Medulla oblongata (tissue), 1 donor: ENCODE results near the gene OR5A2.
"Not testable (repeated sequence)": the region's sequence is repeated elsewhere in the genome, so short reads cannot be mapped to it uniquely, and the experiment has no call there.

ENCODE experiments used
- DNase-seq: peaks from one replicate; pipeline ENCODE4 v3.0.0-alpha.2; 2015; ENCODE audit errors: extremely low spot score

Gene OR5A2, protein sequence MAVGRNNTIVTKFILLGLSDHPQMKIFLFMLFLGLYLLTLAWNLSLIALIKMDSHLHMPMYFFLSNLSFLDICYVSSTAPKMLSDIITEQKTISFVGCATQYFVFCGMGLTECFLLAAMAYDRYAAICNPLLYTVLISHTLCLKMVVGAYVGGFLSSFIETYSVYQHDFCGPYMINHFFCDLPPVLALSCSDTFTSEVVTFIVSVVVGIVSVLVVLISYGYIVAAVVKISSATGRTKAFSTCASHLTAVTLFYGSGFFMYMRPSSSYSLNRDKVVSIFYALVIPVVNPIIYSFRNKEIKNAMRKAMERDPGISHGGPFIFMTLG

DNA sequence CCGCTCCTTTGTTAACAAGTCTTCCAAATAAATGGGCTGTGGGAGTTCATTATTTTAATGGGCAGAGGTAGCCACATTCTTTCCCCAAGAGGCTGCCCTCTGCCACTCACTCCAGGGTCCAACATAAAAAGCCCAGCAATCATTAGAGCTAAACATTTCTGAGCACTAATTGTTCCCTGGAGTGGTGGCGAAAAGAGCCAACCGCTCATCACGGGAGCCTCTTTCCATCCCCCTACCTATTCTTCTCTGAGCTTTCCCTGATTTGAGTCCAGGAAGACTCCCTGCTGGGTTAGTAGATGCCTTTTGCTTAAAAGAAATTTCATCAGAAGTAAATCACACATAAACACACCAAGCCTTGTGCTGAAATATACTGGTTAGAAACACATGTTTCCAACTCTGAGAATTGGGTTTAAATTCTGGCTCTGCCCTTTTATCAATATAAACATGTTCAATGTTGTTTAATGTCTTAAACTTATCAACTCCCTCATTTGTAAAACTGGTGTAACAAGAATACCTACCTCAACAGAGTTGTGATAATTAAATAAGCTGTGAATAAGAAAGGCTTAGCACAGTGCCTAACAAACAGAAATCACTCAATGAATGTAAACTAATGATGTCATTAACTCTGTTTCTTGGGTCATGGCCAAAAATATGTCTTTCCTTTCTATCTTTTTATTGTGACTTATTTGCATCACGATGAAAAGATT lies at the start of gene OR5A2:
TSS of gene OR5A2 (minus strand) at position 53 of the 707 bp plus-strand sequence. CDS start 3,460 bp downstream, outside the sequence.
- no peak for DNase-seq

DNA sequence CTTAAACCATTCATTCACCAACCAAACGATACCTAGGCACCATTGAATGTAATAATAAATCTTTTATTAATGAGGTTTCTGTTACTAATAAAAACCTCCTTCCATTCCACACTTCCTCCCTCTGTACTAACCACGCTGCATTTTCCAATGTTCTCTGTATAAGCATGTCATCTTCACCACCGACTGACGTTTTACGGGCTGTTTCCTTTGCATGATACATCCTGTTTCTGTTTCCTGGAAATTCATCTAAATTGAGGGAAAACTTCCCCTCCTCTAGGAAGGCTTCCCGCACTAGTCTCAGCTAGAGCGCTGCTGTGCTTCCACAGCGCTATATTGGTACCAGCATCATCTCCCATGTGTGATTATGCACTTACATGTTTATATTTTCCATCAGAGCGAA lies 49.0 kb upstream of the OR5A2 start:
- no peak for DNase-seq

DNA sequence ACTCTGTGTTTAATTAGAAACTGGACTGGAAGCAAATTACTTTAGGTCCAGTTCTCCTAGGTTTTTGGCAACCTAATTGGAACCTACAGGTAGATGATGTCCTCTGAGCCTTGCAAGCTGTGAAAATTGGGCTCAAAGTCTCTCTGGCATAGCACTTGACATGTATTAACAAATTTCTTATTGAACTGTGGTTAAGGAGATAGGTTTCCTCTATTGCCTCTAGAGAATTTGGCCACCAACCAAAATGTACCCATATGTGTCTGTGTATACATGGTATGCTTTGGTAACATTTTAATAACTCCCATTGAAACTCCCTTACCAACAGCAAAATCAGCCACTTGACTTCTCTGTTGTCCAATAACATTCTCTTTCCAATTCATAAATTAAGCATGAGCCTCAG lies 46.8 kb upstream of the OR5A2 start, which contains the start of gene OR4D10:
TSS of gene OR4D10 (plus strand) at position 301 of the 400 bp plus-strand sequence. CDS start 4,115 bp downstream, outside the sequence.
- no peak for DNase-seq

DNA sequence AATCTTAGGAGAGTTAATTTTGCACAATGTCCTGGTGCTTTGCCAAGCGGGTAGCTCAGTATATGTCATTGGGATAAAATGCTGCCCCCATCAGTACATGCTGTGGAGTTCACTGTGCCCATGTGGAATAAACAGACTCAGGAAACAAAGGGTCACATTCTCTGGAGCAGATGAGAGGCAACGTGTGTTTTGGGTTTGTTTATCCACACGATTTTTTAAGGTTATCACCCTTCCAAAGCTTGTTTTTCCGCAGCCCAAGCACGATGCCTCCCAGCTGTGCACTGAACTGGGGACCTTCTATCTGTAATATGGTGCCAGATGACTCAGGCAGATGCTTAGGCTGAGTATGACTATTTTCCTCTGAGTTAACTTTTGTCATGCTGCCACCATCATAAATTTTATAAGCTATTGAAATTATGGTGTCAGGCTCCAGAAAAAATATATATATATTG lies 37.0 kb upstream of the OR5A2 start:
- DNase-seq = no peak

DNA sequence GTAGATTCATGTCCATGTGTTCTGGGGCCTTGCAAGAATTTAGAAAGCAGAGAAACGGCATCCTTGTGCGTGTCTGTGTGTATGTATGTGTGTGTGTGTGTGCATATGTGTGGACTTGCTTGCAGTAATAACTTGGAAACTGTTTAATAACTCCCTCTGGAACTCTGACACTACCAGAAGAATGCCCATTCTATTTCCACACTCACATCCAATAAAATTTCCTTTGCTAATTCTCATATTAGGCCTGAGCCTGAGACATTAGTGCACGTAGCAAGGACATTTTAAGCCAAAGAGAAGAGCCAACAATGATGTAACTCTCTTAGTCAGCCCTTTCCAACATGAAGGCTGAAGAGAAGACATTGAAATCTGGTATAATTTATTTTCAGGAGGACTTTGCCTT lies 33.7 kb upstream of the OR5A2 start:
- DNase-seq = no peak

DNA sequence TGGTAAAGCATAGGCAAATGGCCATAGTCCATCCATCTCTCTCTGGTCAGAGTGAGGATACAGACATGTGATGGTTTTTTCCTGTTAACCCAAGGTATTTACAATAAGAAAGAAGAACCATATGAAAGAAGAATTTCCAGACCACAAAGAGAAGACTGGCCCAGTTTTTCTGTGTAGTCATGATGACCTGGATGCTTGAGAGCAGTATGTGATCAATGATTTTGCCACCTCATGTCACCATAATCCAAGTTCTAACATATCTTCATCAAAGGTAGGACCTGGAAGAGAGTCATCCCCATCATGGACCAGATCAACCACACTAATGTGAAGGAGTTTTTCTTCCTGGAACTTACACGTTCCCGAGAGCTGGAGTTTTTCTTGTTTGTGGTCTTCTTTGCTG lies 30.4 kb upstream of the OR5A2 start, which contains the start of gene OR4D6:
TSS of gene OR4D6 (plus strand) at position 301 of the 400 bp plus-strand sequence. CDS start at position 301, 0 bp downstream.
- no peak for DNase-seq

DNA sequence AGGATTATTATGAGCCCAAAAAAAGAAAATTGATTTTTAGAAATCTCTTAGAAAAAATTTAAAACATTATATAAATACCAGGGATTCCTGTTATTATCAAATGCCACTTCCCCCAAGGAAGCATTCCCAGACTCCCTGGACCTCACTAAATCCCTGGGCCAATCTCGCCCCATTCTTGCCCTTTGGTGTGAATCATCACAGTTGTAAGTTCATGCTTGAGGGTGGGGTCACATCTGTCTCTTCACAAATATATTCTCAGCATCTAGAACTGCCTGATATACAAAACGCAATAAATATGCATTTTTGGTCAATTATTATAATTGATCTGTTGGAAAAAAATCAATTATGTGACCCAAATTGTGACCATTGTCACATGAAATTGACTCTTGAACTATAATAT lies 22.3 kb upstream of the OR5A2 start:
- DNase-seq = no peak

DNA sequence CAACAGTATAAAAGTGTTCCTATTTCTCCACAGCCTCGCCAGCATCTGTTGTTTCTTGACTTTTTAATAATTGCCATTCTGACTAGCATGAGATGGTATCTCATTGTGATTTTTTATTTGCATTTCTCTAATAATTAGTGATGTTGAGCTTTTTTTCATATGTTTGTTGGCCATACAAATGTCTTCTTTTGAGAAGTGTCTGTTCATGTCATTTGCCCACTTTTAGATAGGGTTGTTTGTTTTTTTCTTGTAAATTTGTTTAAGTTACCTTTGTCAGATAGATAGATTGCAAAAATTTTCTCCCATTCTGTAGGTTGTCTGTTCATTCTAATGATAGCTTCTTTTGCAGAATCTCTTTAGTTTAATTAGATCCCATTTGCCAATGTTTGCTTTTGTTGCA lies 19.4 kb upstream of the OR5A2 start:
- DNase-seq = not testable (repeated sequence)

DNA sequence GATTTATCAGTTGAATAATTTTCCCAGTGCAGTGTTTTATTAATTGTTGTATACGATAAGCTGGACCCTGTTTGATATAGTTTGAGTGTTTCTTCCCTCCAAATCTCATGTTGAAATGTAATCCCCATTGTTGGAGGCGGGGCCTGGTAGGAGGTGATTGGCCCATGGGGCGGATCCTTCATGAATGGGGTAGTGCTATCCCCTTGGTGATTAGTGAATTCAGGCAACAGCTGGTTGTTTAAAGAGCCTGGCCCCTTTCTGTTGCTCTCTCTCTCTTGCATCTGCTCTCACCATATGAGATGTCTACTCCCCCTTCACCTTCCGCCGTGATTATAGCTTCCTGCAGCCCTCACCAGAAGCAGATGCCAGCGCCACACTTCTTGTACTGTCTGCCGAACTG lies 11.6 kb upstream of the OR5A2 start:
- no peak for DNase-seq

DNA sequence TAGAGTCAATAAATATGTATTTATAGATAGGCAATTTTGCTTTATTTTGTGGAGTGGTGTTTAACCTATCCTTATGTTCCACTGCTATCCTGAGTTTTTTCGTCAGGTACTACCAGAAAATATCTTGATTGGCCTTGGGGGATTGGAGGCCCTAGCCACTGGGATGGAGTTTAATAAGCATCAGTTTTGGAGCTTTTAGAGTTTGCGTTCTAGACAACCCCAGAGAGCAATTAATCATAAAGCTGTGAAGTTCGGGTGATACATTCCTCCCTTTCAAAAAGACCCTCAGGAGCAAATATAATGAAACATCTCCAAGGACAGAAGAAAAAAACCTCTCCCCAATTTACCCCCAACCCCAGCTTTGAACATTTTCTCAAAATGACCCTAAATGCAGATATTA lies 10.0 kb upstream of the OR5A2 start, which contains the start of gene OR5A1:
TSS of gene OR5A1 (plus strand) at position 301 of the 400 bp plus-strand sequence. CDS start 6,700 bp downstream, outside the sequence.
- no peak for DNase-seq

DNA sequence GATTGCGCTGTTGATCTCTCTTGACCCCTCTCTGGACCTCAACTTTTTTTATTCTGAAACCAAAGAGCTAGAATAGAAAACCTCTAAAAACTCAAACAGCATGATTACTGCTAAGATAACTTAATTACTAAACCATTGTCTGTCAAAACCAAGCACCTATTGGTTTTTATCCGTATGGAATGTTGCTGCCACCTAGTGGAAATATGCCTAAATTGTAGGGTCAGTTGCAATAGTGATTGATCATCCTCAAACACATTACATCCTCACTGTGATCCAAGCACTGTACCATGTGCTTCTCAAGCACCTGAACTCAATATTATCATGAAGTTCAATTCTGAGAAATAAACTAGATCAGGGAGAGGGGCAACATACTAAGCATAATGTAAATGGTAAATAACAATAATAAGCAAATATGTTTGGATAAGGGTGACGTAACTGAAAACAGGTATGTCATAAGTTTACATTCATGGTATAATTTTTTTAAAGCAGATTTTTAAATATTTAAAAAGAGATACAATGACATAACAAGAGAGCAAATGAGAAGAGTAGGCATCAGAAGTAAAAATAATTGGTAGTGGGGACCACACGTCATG lies 3.8 kb upstream of the OR5A2 start:
- DNase-seq = peak; percentile 42

DNA sequence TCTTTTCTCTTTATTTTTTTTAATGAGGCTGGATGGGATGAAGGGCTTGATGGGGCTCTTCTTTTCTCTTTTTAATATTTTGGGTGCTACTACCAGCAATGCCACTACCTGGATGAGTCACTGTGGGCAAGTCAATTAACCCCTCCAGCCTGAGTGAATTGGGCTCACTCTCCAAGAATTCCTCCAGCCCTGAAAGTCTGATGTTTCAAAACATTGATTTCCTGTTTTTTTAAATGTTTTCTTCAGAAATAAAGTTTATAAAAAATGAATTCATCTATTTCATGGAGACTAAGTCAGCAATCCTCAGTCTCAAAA lies 812 bp upstream of the OR5A2 start:
- no peak for DNase-seq

DNA sequence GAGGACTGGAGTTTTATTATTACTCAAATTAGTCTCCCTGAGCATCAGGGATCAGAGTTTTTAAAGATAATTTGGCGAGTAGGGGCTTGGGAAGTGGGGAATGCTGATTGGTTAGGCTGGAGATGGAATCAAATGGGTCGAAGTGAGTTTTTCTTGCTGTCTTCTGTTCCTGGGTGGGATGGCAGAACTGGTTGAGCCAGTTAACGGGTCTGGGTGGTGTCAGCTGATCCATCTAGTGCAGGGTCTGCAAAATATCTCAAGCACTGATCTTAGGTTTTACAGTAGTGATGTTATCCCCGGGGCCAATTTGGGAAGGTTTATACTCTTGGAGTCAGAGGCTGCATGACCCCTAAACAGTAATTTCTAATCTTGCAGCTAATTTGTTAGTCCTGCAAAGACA lies 1.1 kb downstream of the OR5A2 start:
- no peak for DNase-seq

DNA sequence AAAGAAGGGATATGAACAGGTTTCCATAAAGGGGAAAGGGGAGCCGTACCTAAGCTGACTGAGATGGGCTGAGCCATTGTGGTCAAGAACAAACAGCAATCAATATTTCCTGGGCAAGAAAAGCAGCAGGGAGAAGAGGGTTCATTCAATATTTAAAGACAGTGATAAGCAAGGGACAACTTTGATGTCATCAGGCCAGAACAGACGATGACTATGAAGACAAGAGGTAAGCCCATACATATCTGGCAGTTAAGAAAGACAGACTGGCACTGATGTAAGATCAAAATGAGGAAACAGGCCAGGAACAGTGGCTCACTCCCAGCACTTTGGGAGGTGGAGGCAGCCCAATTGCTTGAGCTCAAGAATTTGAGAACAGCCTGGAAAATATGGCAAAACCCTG lies 2.4 kb downstream of the OR5A2 start:
- DNase-seq = no peak

DNA sequence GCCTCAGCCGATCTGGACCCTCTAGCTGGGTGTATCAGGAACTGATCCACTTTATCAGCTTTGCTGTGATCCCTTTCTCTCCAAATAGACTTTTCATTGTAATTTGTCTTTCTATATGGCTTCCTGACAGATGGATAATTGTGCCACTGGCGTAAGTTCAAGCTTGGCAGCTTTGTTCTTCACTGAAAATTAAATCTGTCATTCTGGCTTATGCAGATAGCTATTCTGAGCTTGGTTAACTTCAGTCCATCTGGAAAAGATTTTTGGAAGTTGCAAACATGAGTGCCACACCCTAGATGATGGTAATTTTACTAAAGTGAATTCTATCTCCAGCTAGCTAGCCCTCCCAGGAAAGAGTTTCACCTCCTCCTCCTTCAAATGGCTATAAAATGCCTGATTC lies 8.1 kb downstream of the OR5A2 start:
- no peak for DNase-seq

DNA sequence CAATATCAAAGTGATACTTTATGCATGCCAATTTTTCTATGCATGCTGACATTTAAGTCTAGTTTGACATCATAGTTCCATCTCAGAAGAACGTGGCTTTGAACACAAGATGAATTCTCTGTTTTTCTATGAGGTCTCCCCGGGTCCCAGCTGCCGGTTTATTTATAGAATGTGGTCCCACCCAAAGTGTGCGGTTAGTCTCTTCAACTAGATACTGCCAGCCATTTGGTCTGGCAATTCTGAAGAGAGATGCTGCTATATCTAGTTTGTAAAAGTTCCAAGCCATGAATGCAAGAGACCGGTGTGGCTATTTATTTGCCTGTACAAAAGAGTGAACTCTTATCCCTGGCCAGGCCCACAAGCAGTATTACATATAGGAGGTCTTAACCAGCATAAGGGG lies 9.2 kb downstream of the OR5A2 start:
- no peak for DNase-seq

DNA sequence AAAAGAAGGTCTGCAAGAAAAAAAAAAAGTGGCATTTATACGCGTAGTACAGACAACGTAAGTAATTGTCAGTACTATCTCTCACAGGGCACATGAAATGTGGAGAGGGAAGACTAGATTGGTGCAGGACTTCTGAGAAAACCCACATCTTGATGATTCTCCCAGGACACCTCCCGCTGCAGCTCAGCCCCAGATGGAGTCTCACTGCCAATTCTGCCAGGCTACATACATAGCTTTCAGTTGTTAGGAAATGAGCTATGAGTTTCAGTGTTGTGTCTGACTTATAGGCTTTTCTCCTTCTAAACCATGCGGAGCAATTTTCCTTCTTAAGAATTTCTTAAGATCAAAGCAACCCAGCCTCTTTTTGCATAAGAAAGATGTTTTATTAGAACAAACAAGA lies 9.6 kb downstream of the OR5A2 start:
- DNase-seq = no peak

DNA sequence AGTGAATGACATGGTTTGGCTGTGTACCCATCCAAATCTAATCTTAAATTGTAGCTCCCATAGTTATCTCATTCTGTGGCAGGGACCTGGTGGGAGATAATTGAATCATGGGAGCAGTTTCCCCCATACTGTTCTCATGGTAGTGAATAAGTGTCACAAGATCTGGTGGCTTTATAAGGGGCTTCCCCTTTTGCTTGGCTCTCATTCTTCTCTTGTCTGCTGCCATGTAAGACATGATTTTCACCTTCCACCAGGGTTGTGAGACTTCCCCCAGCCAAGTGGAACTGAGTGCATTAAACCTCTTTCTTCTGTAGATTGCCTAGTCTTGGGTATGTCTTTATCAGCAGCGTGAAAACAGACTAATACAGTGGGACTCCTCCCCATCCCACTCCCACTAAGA lies 11.1 kb downstream of the OR5A2 start:
- no peak for DNase-seq

DNA sequence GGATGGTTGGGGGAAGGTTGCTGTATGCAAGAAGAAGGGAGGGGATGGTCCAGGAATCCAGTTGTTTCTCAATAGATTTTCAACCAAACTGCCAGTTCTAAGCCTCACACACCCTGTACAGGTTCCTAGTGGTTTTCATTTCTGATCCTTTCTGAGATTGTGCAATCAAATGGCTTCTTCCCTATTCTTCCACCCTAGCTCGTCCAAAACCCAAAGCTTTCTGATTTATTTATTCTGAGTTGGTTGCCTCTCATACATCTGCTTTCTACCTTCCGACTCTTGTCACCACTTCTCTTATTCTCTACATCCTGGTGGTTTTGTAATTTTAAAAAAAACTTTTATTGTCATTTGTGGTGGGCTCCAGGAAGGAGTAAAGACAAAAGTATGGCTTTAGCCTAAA lies 12.6 kb downstream of the OR5A2 start:
- no peak for DNase-seq

DNA sequence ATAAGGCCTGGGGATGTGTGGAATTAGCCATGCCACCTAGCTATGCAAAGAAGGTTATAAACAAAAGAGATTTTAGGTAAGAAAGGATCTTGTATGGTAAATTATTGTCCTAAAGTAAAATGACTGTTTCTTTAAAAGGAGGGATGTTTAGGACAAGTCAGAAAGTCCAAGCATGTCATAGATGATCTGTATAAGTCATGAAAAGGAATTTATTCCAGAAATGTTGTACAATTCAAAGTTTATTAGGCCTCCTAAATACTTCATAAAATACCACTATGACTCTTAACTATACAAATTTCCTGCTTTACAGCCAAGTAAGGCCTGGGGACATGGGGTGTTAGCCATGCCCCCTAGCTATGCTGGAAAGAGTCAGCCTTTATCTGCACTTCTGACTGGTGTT lies 22.7 kb downstream of the OR5A2 start:
- DNase-seq = no peak

DNA sequence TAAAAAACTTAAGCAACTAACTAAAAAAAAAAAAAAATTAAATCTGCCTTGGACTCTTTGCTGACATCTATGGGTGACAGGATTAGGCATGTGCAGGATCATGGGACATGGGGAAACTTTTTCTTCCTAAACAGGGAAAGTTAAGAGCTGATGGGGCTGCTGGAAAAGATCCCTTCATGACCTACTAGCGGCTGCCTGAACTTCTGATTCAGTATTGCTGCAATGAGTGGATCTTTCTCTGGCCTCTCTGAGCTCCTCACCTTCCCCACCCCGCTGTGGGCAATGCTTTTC lies 25.0 kb downstream of the OR5A2 start:
- no peak for DNase-seq

DNA sequence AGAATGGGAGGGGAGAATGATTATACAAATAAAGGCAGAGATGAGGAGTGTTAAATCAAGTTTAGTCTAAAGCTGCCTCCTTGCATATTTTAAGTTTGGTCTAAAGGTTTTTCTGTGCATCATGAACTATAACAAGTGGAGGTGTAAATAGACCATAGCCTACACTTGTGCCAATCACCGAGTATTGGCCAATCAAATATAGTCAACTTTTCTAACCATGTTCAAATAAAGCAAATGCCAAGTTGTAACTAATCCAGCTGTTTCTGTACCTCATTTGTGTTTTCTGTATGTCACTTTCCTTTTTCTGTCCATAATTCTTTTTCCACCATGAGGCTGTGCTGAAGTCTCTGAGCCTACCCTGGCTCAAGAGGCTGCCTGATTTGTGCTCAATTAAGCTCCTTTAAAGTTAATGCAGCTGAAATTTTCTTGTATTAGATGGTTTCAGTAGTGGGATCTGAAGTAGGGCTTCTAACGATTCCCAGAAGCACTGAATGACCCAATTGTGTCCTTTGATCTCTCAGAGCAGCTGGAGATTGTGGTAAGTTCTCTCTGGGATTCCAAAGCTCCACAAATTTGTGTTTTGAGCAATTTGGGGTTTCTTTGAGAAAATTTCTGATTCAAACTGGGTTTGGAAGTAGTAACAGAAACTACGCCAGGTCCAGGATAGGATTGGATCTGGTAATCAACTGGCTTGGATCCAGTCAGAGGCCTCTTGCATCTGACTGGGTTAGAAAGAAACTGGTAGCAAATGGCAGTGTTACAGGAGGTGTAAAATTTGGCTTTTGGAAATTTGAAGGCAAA lies 25.6 kb downstream of the OR5A2 start:
- DNase-seq = no peak
